HG02588 (cell line): ENCODE measurements around the gene NID1.

ENCODE experiments used
- ATAC-seq: cut with Tn5 transposase; IDR thresholded peaks from one replicate; pipeline ENCODE4 v1.9.1; 2021; ENCODE audit warnings: mild to moderate bottlenecking, moderate library complexity; ENCODE audit not compliant: unreplicated experiment

Gene NID1

GRCh38 chr1:236066828-236067386 lies 2.0 kb upstream of the NID1 start:
- peak; percentile 87 for ATAC-seq

DNA sequence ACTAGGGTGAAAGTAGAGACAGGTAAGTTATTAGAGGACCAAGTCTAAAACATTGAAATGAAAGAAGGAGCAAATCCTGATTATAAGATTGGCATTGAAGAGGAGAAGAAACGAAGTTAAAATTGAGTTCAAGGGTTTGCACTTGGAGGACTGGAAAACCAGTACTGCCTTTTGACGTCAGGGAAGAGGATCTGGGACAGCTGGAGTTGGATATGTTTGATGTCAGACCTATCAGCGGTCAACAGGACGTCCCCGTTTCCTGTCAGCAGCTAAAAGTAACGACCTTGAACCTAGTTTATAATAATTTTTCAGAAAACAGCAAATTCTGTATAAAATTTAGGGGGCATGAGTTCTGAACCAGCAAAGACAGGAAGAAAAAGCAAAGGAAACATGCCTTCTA lies 1.2 kb upstream of the NID1 start:
- no peak for ATAC-seq

DNA sequence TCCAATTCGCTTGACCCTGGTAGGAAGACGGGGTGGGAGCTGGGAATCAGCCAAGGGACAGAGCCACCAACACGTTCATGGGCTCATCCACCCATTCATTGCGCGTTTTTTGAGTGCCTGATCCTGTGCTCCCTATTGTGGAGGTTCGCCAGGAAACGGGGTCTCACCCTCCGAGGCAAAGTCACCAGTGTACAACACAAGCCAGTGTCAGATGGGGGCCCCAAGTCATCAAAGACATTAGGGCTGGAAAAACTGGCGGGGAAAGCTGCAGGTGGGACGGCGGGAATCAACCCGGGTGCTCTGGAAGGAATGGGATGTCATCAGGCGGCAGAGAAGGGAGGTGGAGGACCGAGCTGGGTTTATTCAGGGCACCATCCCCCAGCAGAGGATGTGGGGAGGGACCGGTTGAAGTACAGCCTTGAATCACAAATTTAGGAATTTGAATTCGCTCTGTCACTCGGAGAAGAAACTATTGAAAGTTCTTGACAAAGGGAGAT lies 667 bp upstream of the NID1 start:
- no peak for ATAC-seq

- ATAC-seq = no peak
These were observed 794 bp downstream of the NID1 start for GRCh38 chr1:236063919-236064673.

- ATAC-seq = no peak
These were observed 1.4 kb downstream of the NID1 start for GRCh38 chr1:236063551-236063918.

- no peak for ATAC-seq
These were observed 4.6 kb downstream of the NID1 start for GRCh38 chr1:236060286-236060685.

- ATAC-seq = no peak
These were observed 5.9 kb downstream of the NID1 start for GRCh38 chr1:236059011-236059410.

DNA sequence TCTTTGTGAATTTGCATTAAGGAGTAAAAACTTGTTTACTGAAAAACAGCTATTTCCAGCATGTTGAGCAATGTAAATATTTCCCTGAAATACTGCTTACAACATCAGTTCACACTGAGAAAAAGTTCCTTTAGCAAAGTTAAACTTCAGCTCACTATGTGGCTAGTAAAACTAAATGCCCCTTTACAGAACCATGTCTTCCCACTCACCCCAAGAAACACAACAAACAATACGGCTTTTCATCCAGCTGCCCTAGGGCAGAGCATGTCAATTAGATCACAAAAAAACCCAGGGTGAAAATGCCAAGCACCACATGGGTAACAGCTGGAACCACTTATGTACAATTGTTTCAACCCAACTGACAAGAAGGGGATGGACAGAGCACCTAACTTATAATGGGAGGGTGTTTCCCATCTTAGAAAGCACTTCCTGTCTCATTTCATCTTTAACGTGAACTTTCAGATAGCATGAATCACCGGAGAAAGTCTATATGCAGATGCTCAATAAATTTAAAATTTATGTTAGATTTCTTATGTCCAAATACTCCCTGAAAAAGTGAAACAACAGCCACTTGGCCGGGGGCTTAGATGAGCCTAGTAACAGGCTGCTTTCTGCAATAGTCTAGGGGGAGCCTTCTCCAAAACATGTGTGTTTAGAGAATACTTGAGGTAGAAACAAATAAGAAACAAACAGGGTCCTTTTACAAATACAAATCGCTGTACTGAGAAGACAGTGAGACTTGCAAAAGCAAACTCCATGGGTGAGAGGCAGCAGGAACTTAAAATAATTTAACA lies 6.6 kb downstream of the NID1 start:
- ATAC-seq = peak; percentile 79

- no peak for ATAC-seq
These were observed 7.3 kb downstream of the NID1 start for GRCh38 chr1:236057546-236057945.

DNA sequence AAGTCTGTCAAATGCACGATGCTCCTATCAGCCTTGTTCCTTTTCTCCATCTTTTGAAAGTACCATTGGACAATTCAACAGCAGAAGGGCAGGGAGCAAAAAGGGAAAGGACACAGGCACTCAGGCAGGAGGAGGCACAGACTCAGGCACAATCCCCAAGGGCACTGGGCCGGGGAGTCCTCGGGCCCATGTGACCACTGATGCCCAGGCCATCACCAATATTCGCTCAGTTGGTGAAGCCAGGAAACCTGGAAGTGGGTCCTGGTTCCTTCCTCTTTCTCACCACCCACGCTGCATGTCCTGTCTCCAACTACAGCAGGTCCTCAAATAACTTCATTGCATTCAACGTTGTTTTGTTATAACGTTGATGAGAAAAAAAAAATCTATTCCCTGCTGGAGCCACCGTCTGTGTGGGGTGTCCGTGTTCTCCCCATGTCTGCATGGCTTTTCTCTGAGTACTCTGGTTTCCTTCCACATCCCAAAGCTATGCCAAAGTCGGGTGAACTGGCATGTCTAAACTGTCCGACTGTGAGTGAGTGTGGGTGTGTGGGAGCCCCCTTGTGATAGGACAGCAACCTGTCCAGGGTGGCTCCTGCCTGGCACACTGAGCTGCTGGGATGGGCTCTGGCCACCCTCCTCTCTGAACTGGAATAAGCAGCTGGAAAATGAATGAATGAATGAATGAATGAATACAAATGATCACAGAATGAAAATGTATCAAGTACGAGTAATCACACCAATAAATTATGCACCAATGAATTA lies 12.5 kb downstream of the NID1 start:
- ATAC-seq = no peak

GRCh38 chr1:236051242-236051791 lies 13.6 kb downstream of the NID1 start:
- no peak for ATAC-seq

GRCh38 chr1:236045771-236046170 lies 19.1 kb downstream of the NID1 start:
- ATAC-seq = no peak

- no peak for ATAC-seq
These were observed 20.5 kb downstream of the NID1 start for GRCh38 chr1:236044341-236044740.

DNA sequence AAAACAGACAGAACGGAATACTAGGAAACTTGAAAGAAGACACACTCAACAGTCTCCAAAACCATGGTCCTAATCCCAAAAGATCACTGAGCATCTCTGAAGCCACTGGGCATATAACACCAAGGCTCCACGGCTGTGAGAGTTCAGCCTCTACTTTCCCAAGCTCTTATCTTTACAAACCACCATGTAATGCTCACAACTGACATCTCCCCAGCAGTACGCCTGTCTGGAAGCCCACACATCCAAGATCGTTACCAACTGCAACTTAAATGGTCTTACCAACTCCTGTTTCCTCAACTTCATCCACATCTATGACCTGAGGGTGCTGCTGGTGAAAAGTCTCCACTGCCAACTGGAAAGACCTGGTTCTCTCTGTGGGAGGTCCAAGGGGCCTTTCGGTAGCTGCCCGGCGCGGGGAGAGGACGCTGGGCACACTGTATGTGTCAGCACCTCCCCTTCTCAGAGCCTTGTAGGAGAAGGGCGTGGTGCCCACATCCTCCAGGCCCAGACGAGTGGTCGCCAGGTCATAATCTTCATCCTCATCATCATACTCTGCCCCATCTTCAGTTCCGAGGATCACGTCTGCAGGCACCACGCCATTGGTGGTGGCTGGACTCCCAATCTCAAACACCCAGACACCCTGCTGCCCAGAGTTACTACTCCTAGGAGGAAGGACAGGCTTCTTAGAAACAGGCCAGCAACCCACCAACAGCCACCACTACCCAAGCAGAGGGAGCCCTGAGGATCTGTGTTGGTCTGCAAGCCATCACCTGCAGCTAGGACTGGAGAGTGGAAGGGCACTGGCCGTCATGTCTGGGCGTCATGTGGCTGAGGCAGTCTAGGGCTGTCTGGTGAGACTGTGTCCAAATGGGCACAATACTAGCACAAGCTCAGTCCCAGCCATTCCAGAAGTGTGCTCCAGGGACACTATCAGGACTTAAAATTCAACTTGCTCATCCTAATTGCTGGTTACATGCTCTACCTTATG lies 23.0 kb downstream of the NID1 start:
- no peak for ATAC-seq

- no peak for ATAC-seq
These were observed 24.9 kb downstream of the NID1 start for GRCh38 chr1:236039740-236040685.

DNA sequence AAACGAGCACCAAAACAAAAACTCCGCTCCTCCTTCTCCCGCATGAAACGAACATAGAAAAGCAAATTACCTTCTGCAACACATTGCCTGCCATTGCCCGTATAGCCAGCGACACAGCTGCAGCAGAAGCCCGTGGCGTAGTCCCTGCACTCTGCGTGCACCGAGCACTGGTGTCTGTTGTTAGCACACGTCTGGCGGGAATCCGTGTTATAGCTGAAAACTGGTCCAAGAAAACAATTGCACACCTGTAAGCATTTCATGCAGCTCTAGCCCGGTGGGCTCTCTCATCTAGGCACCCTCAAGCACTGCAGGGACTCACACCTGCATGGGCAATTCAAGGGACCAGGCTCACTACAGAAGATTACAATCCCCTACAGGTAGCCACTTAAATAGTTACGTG lies 26.9 kb downstream of the NID1 start:
- no peak for ATAC-seq

GRCh38 chr1:236035681-236036101 lies 29.2 kb downstream of the NID1 start:
- ATAC-seq = no peak

DNA sequence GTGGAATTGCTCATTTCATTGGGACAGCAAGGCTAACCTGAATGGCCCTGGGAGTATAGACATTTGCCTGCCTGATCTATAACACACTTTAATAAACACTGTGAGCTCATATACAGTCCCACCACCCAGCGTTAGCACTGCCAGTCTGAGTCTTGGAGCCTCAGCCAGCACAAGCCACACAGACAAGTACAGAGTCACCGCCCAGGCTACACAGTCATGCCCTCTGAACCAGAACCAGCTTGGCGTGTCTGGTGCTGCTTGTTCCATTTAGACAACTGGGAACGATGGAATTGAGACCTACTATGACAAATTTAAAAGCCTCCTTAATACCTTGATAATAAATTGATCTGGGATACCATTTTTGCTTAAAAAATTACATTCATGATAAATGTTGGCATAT lies 31.6 kb downstream of the NID1 start:
- no peak for ATAC-seq

- ATAC-seq = no peak
These were observed 34.4 kb downstream of the NID1 start for GRCh38 chr1:236030534-236030933.
